Trophoblast cell (in vitro differentiated cells and primary cell): ENCODE results near the gene LYPD6B.

Experiments used
- DNase-seq, 2 donors: peaks; one replicate each; pipeline ENCODE4 v3.0.0-alpha.2; 2016
- H2AFZ ChIP-seq: 2 replicates; pipeline ENCODE4 v1.6.1; 2013; ENCODE audit warnings: low read length, moderate library complexity, mild to moderate bottlenecking; ENCODE audit not compliant: insufficient read depth, poor library complexity
- H2AK5ac ChIP-seq: 2 replicates; pipeline ENCODE4 v1.6.1; 2013; ENCODE audit warnings: mild to moderate bottlenecking, low read length
- H2BK120ac ChIP-seq: 2 replicates; pipeline ENCODE4 v1.6.1; 2013; ENCODE audit warnings: low read length, mild to moderate bottlenecking, moderate library complexity; ENCODE audit not compliant: insufficient read depth, poor library complexity
- H2BK12ac ChIP-seq: 2 replicates; pipeline ENCODE4 v1.6.1; 2013; ENCODE audit warnings: mild to moderate bottlenecking, low read length, moderate library complexity
- H2BK5ac ChIP-seq: 2 replicates; pipeline ENCODE4 v1.6.1; 2013; ENCODE audit warnings: low read length, low read depth, moderate library complexity, mild to moderate bottlenecking; ENCODE audit not compliant: poor library complexity
- H3K14ac ChIP-seq: 2 replicates; pipeline ENCODE4 v1.6.1; 2013; ENCODE audit warnings: mild to moderate bottlenecking, low read length
- H3K18ac ChIP-seq: 2 replicates; pipeline ENCODE4 v1.6.1; 2013; ENCODE audit warnings: mild to moderate bottlenecking, low read length
- H3K23ac ChIP-seq: 2 replicates; pipeline ENCODE4 v1.6.1; 2013; ENCODE audit warnings: low read length
- H3K27ac ChIP-seq: 2 replicates; pipeline ENCODE4 v1.5.1; 2013; ENCODE audit warnings: low read depth, mild to moderate bottlenecking, inconsistent platforms, low read length, moderate library complexity
- H3K27me3 ChIP-seq: 2 replicates; pipeline ENCODE4 v1.6.1; 2013; ENCODE audit warnings: inconsistent platforms, mild to moderate bottlenecking, low read length, moderate library complexity; ENCODE audit not compliant: insufficient read depth
- H3K36me3 ChIP-seq, 2 experiments: 1 replicate in 1 of 2; 2 replicates in 1 of 2; pipeline ENCODE4 v1.6.1; 2013; ENCODE audit warnings: low read length in 2 of 2, mild to moderate bottlenecking in 2 of 2, moderate library complexity in 1 of 2; ENCODE audit not compliant: insufficient read depth in 2 of 2, control insufficient read depth in 1 of 2
- H3K4ac ChIP-seq: 2 replicates; pipeline ENCODE4 v1.6.1; 2013; ENCODE audit warnings: low read depth, mild to moderate bottlenecking, low read length, moderate library complexity
- H3K4me1 ChIP-seq, 2 experiments: 1 replicate in 1 of 2; 2 replicates in 1 of 2; pipeline ENCODE4 v1.6.1; 2013; ENCODE audit warnings: low read length in 2 of 2, mild to moderate bottlenecking in 2 of 2, moderate library complexity in 1 of 2; ENCODE audit not compliant: insufficient read depth in 2 of 2, control insufficient read depth in 1 of 2
- H3K4me2 ChIP-seq: 2 replicates; pipeline ENCODE4 v1.6.1; 2013; ENCODE audit warnings: inconsistent platforms, mild to moderate bottlenecking, low read length, moderate library complexity
- H3K4me3 ChIP-seq: 2 replicates; pipeline ENCODE4 v1.5.1; 2013; ENCODE audit warnings: mild to moderate bottlenecking, low read depth, low read length, inconsistent platforms
- H3K79me1 ChIP-seq: one replicate; pipeline ENCODE4 v1.6.1; 2013; ENCODE audit warnings: low read length
- H3K79me2 ChIP-seq: 2 replicates; pipeline ENCODE4 v1.6.1; 2013; ENCODE audit warnings: low read length, mild to moderate bottlenecking; ENCODE audit not compliant: control insufficient read depth, insufficient read depth, poor library complexity
- H3K9ac ChIP-seq: 2 replicates; pipeline ENCODE4 v1.6.1; 2013; ENCODE audit warnings: mild to moderate bottlenecking, low read length
- H3K9me3 ChIP-seq: 2 replicates; pipeline ENCODE4 v1.6.1; 2013; ENCODE audit warnings: low read depth, mild to moderate bottlenecking, control low read depth, inconsistent platforms, low read length; ENCODE audit not compliant: insufficient read depth
- H4K12ac ChIP-seq: 2 replicates; pipeline ENCODE4 v1.6.1; 2013; ENCODE audit warnings: low read depth, mild to moderate bottlenecking, low read length, moderate library complexity
- H4K8ac ChIP-seq: 2 replicates; pipeline ENCODE4 v1.6.1; 2013; ENCODE audit warnings: low read depth, mild to moderate bottlenecking, low read length, moderate library complexity
- H4K91ac ChIP-seq: one replicate; pipeline ENCODE4 v1.6.1; 2013; ENCODE audit warnings: low read depth, mild to moderate bottlenecking, low read length, moderate library complexity
- WGBS: extraction: QIAGEN DNeasy Blood & Tissue Kit; methylation state at CpG from one replicate; pipeline ENCODE4 v1.1.7; 2013; ENCODE audit warnings: missing lambda C conversion rate; ENCODE audit not compliant: insufficient read length, insufficient coverage; ENCODE audit errors: extremely low coverage; 5-methylcytosine and 5-hydroxymethylcytosine counted together

LYPD6B gene

DNA sequence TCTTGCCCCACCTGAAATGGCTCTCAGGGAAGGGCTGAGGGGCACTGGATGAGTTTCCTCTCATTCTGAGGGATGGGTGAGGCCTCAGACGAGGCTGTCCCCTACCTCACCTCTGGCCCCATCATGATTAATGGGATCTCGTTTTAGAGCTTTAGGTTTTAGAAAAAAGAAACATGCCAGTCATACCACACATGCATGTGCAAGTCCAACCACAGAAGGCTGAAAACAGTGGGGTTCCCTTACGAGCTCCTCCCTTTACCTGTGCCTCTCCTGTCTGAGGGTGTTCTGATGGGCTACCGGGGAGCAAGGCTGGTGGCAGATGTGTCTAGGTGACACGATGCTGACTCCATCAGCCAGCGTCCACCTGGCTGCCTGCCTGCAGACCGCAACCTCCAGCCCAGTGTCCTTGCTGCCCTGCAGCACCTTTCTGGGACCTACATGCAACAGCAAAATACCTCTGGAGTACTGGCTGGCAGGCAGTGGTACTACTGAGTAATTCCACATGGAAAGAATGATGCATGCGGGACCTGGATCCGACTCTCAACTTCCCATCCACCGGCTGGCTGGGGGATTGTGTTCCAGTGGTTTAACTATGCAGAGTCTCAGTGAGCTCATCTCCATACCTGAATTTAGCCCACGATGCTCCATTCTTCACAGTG is 9.1 kb upstream of the LYPD6B start:
- Histone ChIP-seq H3K14ac (peak overlapping the region; percentile 47), H2BK5ac (no peak overlapping the region), H3K79me2 (no peaks in the 10 kb centered on the region), H2AFZ (no peak overlapping the region), H4K91ac (peak overlapping the region; percentile 20), H3K9ac (no peak overlapping the region), H3K9me3 (no peaks in the 10 kb centered on the region), H3K4me2 (no peak overlapping the region), H3K27ac (no peak overlapping the region), H3K27me3 (no peaks in the 10 kb centered on the region), H2BK120ac (no peak overlapping the region), H4K12ac (no peak overlapping the region), H3K79me1 (peaks cover 3% of the 10 kb centered on the region), H3K4me3 (peak overlapping the region; percentile 53), H2BK12ac (peak overlapping the region; percentile 37), H3K23ac (no peak overlapping the region), H2AK5ac (no peak overlapping the region), H3K4ac (no peak overlapping the region), H3K4me1 (peaks cover 13 to 15% of the 10 kb centered on the region in 2 experiments), H3K18ac (no peak overlapping the region), H4K8ac (no peak overlapping the region), H3K36me3 (no peaks in the 10 kb centered on the region)
- WGBS: no CpG with 5 or more reads among the region's 11 CpGs
- peak; percentile 73 to 78 for DNase-seq

DNA sequence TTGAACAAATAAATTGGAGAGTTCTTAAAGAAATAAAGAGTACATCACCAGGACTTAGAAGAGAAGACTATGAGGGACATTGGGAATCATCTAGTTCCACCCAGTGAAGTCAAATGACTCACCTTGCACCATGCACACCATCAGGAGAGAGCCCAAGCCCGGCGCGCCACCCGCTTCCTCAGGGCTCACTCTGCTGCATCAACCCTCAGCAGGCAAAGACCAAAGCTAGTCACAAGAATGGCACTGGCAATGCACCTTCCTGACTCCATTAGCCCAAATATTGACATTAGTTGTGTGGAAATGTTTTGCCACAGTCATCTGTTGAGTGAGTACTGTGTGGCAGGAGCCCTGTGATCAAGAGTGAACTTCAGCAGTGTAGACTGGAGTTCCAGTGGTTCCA is 7.1 kb upstream of the LYPD6B start:
- Histone ChIP-seq H3K23ac (no peak overlapping the region), H2BK12ac (peak overlapping the region; percentile 26), H3K4me2 (no peak overlapping the region), H2AK5ac (no peak overlapping the region), H2AFZ (no peak overlapping the region), H4K12ac (no peak overlapping the region), H3K4me3 (no peak overlapping the region), H3K9me3 (no peaks in the 10 kb centered on the region), H2BK120ac (no peak overlapping the region), H2BK5ac (no peak overlapping the region), H3K79me2 (no peaks in the 10 kb centered on the region), H3K9ac (no peak overlapping the region), H3K27ac (no peak overlapping the region), H3K14ac (no peak overlapping the region), H3K4me1 (peaks cover 13 to 17% of the 10 kb centered on the region in 2 experiments), H4K91ac (no peak overlapping the region), H4K8ac (no peak overlapping the region), H3K36me3 (no peaks in the 10 kb centered on the region), H3K4ac (no peak overlapping the region), H3K79me1 (peaks cover 3% of the 10 kb centered on the region), H3K27me3 (no peaks in the 10 kb centered on the region), H3K18ac (no peak overlapping the region)
- WGBS: no CpG with 5 or more reads among the region's 4 CpGs
- no peak for DNase-seq

DNA sequence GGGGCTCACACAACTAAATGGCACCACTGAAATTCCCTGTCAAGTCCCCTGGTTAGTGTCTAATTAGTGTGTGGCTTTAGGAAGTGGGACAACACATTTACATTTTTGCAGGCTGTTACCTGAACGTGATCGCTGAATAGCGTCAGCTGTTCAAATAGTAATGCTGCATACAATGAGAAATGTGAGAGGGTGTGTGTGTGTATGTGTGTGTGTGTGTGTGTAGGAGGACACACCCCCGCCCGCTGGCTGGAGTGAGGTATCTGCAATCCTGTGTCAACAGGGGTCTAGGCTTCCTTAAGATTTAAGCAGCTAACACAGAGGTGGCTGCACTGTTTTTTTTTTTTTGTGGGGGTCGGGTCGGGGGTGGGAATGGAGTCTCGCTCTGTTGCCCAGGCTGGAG is 4.8 kb upstream of the LYPD6B start:
- Histone ChIP-seq H3K79me2 (peaks cover 2% of the 10 kb centered on the region), H2BK120ac (no peak overlapping the region), H3K27me3 (no peaks in the 10 kb centered on the region), H4K91ac (no peak overlapping the region), H3K18ac (no peak overlapping the region), H3K79me1 (peaks cover 8% of the 10 kb centered on the region), H3K4me3 (no peak overlapping the region), H3K9ac (no peak overlapping the region), H2BK5ac (no peak overlapping the region), H3K36me3 (no peaks in the 10 kb centered on the region), H4K8ac (no peak overlapping the region), H3K4me1 (peaks cover 9 to 19% of the 10 kb centered on the region in 2 experiments), H2AFZ (no peak overlapping the region), H3K9me3 (no peaks in the 10 kb centered on the region), H4K12ac (no peak overlapping the region), H2BK12ac (no peak overlapping the region), H3K14ac (no peak overlapping the region), H2AK5ac (no peak overlapping the region), H3K4me2 (no peak overlapping the region), H3K27ac (no peak overlapping the region), H3K23ac (no peak overlapping the region), H3K4ac (no peak overlapping the region)
- no peak for DNase-seq
- WGBS: no CpG with 5 or more reads among the region's 8 CpGs

DNA sequence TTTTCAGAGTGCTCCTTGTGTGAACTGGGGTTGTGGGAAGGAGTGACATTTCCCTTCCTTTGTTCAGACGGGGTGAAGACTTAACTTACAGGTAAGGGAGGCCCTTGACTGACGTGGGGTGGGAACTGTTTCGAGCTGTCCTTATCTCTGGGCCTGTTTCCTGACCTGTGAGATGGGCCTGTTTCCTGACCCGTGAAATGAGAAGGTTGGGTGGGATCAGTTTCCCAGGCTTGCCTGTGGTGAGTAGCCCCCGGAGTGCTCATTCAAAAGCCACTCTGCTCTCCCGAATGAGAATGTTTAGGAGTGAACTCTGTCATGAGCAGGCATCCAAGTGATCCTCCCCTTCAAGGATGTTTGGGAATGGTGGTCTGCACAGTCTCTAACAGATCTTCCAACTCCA is 4.1 kb upstream of the LYPD6B start:
- H3K4me3 ChIP-seq: no peak overlapping the region
- no peak overlapping the region for H3K27ac ChIP-seq
- no peak overlapping the region for H3K14ac ChIP-seq
- peaks cover 14% of the 10 kb centered on the region for H3K79me1 ChIP-seq
- WGBS: no CpG with 5 or more reads among the region's 6 CpGs
- H3K79me2 ChIP-seq: peaks cover 8% of the 10 kb centered on the region
- no peak overlapping the region for H3K9ac ChIP-seq
- H3K18ac ChIP-seq: no peak overlapping the region
- H2AFZ ChIP-seq: no peak overlapping the region
- no peak overlapping the region for H2BK120ac ChIP-seq
- peaks cover 8 to 16% of the 10 kb centered on the region in 2 experiments for H3K4me1 ChIP-seq
- no peak for DNase-seq
- no peak overlapping the region for H2BK5ac ChIP-seq
- H4K91ac ChIP-seq: peak overlapping the region; percentile 37
- H3K9me3 ChIP-seq: no peaks in the 10 kb centered on the region
- no peaks in the 10 kb centered on the region for H3K27me3 ChIP-seq
- no peak overlapping the region for H4K12ac ChIP-seq
- H4K8ac ChIP-seq: no peak overlapping the region
- no peak overlapping the region for H3K4me2 ChIP-seq
- H2BK12ac ChIP-seq: peak overlapping the region; percentile 63
- no peak overlapping the region for H3K23ac ChIP-seq
- no peak overlapping the region for H2AK5ac ChIP-seq
- no peaks in the 10 kb centered on the region for H3K36me3 ChIP-seq
- no peak overlapping the region for H3K4ac ChIP-seq
